Rectal smooth muscle tissue (tissue), 1 donor: Measurements from ENCODE around the gene OGFOD2.

ENCODE experiments used
- H3K27ac ChIP-seq: one replicate; pipeline ENCODE4 v1.7.0; 2013; ENCODE audit warnings: low read depth, low read length, inconsistent platforms
- H3K27me3 ChIP-seq: one replicate; pipeline ENCODE4 v1.7.0; 2013; ENCODE audit warnings: low read length; ENCODE audit not compliant: control insufficient read depth, insufficient read depth
- H3K36me3 ChIP-seq: one replicate; pipeline ENCODE4 v1.7.0; 2013; ENCODE audit warnings: low read length; ENCODE audit not compliant: control insufficient read depth, insufficient read depth
- H3K4me1 ChIP-seq: one replicate; pipeline ENCODE4 v1.7.0; 2013; ENCODE audit warnings: low read length; ENCODE audit not compliant: control insufficient read depth, insufficient read depth
- H3K4me3 ChIP-seq: one replicate; pipeline ENCODE4 v1.7.0; 2013; ENCODE audit warnings: low read length
- H3K9ac ChIP-seq: one replicate; pipeline ENCODE4 v1.7.0; 2013; ENCODE audit warnings: low read length

OGFOD2 gene

GRCh38 chr12:122989225-122989839 is 14.3 kb downstream of the OGFOD2 start:
- Histone ChIP-seq H3K36me3 (no peaks in the 10 kb centered on the region), H3K4me3 (no peak overlapping the region), H3K27ac (no peak overlapping the region)

GRCh38 chr12:122989874-122990419 is 14.9 kb downstream of the OGFOD2 start:
- H3K4me1 ChIP-seq = no peaks in the 10 kb centered on the region
- no peaks in the 10 kb centered on the region for H3K27me3 ChIP-seq
- no peak overlapping the region for H3K9ac ChIP-seq
- H3K27ac ChIP-seq = no peak overlapping the region
- no peaks in the 10 kb centered on the region for H3K36me3 ChIP-seq
- H3K4me3 ChIP-seq = no peak overlapping the region

More at GRCh38 chr12:122989225-122989839, 14.3 kb downstream of the OGFOD2 start:
- H3K4me1 ChIP-seq = no peaks in the 10 kb centered on the region
- H3K9ac ChIP-seq = no peak overlapping the region
- H3K27me3 ChIP-seq = no peaks in the 10 kb centered on the region

DNA sequence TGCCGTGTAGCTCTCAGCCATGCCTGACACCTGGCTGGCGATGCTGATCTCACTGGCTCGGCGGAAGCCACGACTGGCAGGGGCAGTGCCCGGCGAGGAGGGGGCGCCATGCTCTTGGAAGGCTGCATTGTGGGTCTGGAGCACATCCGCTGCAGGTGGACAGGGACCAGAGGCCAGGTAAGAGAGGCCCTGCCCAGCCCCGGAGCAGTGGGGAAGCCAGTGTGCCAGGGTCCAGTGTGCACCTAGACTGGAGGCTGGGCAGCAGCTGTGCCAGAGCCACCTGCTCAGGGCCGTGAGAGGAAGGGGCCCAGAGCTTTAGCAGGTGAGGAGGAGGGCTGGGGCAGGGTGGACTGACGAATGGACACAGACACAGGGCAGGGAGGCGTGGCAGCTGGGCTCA is 15.5 kb downstream of the OGFOD2 start:
- Histone ChIP-seq H3K27me3 (no peaks in the 10 kb centered on the region), H3K4me1 (no peaks in the 10 kb centered on the region), H3K9ac (no peak overlapping the region), H3K4me3 (no peak overlapping the region), H3K27ac (no peak overlapping the region), H3K36me3 (no peaks in the 10 kb centered on the region)

GRCh38 chr12:122990961-122991622 is 16.0 kb downstream of the OGFOD2 start:
- Histone ChIP-seq H3K27ac (no peak overlapping the region), H3K4me1 (no peaks in the 10 kb centered on the region), H3K36me3 (no peaks in the 10 kb centered on the region), H3K27me3 (no peaks in the 10 kb centered on the region), H3K9ac (no peak overlapping the region), H3K4me3 (no peak overlapping the region)

DNA sequence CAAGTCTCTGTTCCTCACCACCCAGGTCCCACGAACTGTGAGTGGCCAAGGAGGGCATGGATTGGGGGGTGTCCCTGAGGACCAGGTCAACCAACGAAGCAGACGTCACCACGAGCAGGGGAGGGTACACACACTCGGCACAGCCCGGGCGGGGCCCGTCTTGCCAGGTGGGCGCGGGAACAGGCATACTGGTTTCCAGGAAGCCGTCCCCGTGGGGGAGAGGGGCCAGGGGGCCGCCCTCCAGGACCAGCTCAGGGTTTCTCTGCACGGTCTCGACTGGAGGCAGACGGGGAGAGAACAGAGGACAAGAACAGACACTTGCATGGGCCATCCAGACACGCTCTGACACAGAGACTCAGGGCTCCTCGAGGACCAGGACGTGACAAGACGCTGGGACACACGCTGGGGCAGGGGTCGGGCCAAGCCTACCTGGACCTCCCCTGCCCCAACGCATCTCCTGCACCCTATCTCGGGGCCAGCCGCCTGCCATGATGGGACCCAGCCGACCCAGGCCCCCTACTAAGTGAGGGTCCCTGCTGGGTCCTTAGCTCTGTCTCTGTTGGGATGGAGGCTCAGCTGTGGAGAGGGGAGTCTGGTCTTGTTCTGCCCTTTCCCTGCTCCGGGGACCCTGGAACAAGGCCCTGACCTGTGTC is 16.7 kb downstream of the OGFOD2 start:
- H3K36me3 ChIP-seq = no peaks in the 10 kb centered on the region
- H3K27ac ChIP-seq = no peak overlapping the region
- no peak overlapping the region for H3K9ac ChIP-seq

GRCh38 chr12:122992386-122992785 is 17.3 kb downstream of the OGFOD2 start:
- H3K4me3 ChIP-seq = no peak overlapping the region
- H3K36me3 ChIP-seq = no peaks in the 10 kb centered on the region
- H3K27me3 ChIP-seq = no peaks in the 10 kb centered on the region
- H3K9ac ChIP-seq = no peak overlapping the region
- no peaks in the 10 kb centered on the region for H3K4me1 ChIP-seq
- H3K27ac ChIP-seq = no peak overlapping the region

More for the DNA sequence above, 16.7 kb downstream of the OGFOD2 start:
- no peaks in the 10 kb centered on the region for H3K4me1 ChIP-seq
- no peaks in the 10 kb centered on the region for H3K27me3 ChIP-seq
- H3K4me3 ChIP-seq = no peak overlapping the region

DNA sequence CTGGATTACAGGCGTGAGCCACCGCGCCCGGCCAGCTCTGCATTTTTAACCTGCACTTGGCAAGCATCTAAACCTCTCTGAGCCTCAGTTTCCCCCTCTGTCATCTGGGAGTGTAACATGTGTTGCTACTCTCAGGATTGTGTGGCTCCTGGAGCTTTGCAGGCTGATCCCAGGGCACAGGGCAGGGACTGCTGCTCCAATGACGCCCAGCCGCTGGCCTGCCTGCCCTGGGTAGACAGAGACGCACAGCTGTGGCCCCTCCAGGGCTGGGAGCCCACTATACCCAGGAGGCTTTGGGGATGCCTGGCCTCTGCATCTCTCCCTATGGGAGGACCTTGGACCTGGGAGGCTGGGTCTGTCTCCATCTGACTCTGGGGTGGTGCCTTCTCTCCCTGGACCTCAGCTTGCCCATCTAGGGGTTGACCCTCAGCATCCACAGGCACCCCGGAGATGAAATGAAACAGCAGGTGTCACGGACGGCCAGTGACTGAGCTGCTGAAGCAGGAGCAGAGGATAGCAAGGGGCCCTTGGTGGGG is 19.2 kb downstream of the OGFOD2 start:
- Histone ChIP-seq H3K27ac (no peak overlapping the region), H3K9ac (no peak overlapping the region), H3K4me3 (no peak overlapping the region), H3K36me3 (no peaks in the 10 kb centered on the region), H3K27me3 (no peaks in the 10 kb centered on the region), H3K4me1 (no peaks in the 10 kb centered on the region)

DNA sequence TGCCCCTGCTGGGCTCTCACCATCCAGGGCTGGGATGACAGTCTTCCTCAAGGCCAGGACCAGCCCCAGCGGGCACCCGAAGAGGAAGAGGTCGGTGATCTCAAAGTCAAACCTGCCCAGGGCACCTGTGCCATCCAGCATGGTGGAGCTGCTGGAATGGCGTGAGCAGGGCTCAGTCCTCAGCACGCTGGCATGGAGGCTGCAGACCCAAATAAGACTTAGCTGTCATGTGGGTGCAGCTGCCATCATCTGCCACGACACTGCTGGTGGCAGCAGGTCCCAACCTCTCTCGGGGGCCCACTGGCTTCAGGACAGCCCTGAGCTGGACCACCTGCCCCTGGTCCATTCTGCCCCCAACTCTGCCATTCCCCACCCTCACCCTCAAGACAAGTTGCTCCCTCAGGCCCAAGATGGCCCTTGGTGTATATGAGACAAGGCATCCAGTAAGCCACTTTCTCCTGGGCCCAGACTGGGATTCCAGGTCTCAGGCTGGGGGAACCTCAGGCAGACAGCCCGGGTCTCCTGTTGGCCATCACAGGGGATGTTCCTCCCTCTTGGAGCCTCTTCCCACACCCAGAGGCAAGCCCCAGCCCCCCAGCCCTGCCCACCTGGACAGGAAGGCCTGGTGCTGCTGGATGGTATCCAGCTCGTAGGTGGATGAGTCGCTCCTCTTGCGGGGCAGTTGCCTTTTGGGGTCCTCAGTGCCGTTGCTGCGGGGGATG is 19.9 kb downstream of the OGFOD2 start:
- no peaks in the 10 kb centered on the region for H3K27me3 ChIP-seq
- H3K4me1 ChIP-seq = no peaks in the 10 kb centered on the region
- no peak overlapping the region for H3K27ac ChIP-seq
- no peak overlapping the region for H3K9ac ChIP-seq
- H3K36me3 ChIP-seq = no peaks in the 10 kb centered on the region
- no peak overlapping the region for H3K4me3 ChIP-seq

DNA sequence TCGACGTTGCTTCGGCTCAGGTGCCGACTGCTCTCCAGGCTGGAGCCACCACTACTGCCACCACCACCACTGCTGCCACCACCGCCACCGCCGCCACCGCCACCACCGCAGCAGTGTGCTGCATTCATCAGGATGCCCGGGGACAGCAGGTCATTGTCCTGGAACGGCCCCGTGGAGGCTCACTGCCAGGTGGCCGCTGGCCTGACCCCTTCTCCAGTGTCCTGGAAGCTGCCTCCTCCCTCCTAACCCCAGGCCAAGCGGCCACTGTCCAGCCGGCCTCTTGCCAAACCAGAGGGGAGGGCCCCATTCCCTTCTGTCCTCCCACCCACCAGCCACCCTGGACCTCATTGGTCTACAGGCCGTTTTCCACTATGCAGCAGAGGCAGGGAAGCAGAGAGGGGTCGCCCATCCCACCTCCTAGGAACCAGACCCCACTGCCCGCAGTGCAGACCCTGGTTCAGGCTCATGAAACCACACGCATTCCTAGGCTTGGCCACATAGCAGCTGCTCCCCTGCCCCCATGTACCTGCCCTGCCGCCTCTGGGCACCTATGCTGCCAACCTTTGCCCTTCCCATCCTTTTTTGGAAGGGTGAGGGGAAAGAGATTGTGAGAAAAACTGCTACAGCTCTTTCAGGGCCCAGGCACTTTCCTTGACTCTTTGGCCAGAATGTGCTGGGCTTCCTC is 20.6 kb downstream of the OGFOD2 start:
- Histone ChIP-seq H3K9ac (no peak overlapping the region), H3K27me3 (no peaks in the 10 kb centered on the region), H3K27ac (no peak overlapping the region), H3K36me3 (peaks cover under 1% of the 10 kb centered on the region), H3K4me3 (no peak overlapping the region), H3K4me1 (no peaks in the 10 kb centered on the region)

- Histone ChIP-seq H3K4me1 (no peaks in the 10 kb centered on the region), H3K27ac (no peak overlapping the region), H3K9ac (no peak overlapping the region), H3K27me3 (no peaks in the 10 kb centered on the region), H3K36me3 (peaks cover 5% of the 10 kb centered on the region), H3K4me3 (no peak overlapping the region)
These were observed 21.2 kb downstream of the OGFOD2 start for GRCh38 chr12:122996188-122996601.

DNA sequence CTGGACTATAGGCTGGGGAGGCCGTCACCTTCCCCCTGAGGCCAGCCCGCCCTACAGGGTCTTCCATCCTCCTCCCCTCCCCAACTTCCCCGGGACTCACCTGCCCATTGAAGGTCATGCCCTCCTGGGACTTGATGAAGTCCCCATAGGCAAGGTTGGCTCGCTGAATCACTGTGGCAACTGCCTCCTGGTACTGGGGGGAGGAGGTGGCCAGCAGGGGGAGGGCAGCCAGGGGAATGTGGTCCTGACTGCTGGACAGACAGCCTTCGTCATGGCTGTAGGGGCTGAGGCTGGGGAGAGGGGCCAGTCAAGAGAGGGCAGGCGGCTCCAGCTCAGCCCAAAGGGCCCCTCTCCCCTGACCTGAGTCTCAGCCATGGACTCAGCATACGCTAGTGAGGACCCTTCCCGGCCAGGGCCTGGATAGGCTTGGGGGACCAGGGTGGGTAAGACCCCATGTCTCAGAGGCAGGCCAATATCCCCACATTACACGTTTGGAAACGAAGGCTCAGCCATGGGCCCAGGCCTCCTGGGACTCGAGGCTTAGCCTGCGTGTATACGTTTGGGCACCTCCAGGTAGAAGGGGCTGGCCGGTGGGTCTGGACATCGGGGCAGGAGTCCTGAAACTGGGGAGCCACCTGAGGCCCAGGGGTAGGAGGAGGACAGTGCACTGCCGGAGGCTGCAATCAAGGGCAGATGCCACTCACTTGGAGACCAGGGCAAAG is 21.7 kb downstream of the OGFOD2 start:
- Histone ChIP-seq H3K36me3 (peaks cover 5% of the 10 kb centered on the region), H3K9ac (no peak overlapping the region), H3K27me3 (no peaks in the 10 kb centered on the region)

More for the DNA sequence above, 21.7 kb downstream of the OGFOD2 start:
- no peak overlapping the region for H3K4me3 ChIP-seq
- no peaks in the 10 kb centered on the region for H3K4me1 ChIP-seq
- H3K27ac ChIP-seq = no peak overlapping the region
